Hepatocyte (in vitro differentiated cells): ENCODE data around the gene ALOX15.

Experiments used
- EZH2 ChIP-seq: fragments of 200-600 bp; sonication (generic); IDR thresholded peaks from 2 replicates; pipeline ENCODE4 v1.6.1; 2016; ENCODE audit warnings: antibody characterized with exemption, mild to moderate bottlenecking, borderline replicate concordance
- EZH2phosphoT487 ChIP-seq: fragments of 200-600 bp; sonication (generic); IDR thresholded peaks from one replicate; pipeline ENCODE4 v1.6.1; 2018; ENCODE audit warnings: antibody characterized with exemption, mild to moderate bottlenecking, low read depth, moderate library complexity; ENCODE audit not compliant: unreplicated experiment, severe bottlenecking
- TF ChIP-seq, protein P1 (sequence below): fragments of 200-600 bp; sonication (generic); IDR thresholded peaks from 2 replicates; pipeline ENCODE4 v1.5.1; 2016; ENCODE audit warnings: antibody characterized with exemption, mild to moderate bottlenecking; ENCODE audit not compliant: poor library complexity

DNA sequence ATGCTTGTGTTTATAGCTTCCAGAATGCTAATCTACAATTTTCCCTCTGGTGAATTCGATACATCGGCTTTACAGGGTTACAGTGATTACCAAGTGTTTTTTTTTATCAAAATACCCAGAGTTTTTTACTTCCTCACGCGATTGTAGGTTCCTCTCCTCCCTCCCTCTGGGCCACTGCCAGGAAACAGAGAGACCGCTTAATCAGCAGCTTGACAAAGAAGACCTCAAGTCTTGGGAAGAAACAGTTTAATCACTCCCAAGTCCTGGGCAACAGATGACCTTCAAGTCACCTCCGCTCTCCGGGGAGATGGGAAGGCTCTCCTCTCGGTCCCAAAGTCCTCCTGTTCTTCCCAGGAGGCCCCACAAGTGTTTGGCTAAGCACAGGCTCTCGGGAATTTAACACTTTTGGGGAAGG, 33.7 kb downstream of the ALOX15 start:
- TF ChIP-seq, protein P1, sequence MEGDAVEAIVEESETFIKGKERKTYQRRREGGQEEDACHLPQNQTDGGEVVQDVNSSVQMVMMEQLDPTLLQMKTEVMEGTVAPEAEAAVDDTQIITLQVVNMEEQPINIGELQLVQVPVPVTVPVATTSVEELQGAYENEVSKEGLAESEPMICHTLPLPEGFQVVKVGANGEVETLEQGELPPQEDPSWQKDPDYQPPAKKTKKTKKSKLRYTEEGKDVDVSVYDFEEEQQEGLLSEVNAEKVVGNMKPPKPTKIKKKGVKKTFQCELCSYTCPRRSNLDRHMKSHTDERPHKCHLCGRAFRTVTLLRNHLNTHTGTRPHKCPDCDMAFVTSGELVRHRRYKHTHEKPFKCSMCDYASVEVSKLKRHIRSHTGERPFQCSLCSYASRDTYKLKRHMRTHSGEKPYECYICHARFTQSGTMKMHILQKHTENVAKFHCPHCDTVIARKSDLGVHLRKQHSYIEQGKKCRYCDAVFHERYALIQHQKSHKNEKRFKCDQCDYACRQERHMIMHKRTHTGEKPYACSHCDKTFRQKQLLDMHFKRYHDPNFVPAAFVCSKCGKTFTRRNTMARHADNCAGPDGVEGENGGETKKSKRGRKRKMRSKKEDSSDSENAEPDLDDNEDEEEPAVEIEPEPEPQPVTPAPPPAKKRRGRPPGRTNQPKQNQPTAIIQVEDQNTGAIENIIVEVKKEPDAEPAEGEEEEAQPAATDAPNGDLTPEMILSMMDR, result no peak
- TF ChIP-seq EZH2 (no peak), EZH2phosphoT487 (no peak)
